Right cardiac atrium (tissue), 5 donors: Measurements from ENCODE around the gene AXIN1. TPM values are rescaled to one million over a fixed set of nuclear protein-coding genes. Genes with fewer than 3 reads are reported as not detected.
A peak's percentile ranks its signal among the peaks of the same experiment; 100 is the strongest.

ENCODE experiments used
- ATAC-seq, 2 donors: fragments of 200-7000 bp; cut with Tn5 transposase; one replicate each; pipeline versions ENCODE4 v1.8.0 to v1.9.1; 2020; ENCODE audit warnings: moderate library complexity in 2 of 2, mild to moderate bottlenecking in 1 of 2
- DNase-seq, 3 donors: peaks; one replicate each; pipeline ENCODE4 v3.0.0-alpha.2; 2020
- H3K27ac ChIP-seq: one replicate; pipeline ENCODE4 v1.5.1; 2013; ENCODE audit warnings: mild to moderate bottlenecking, low read length, control low read depth, moderate library complexity
- H3K27me3 ChIP-seq: one replicate; pipeline ENCODE4 v1.6.1; 2013; ENCODE audit not compliant: control insufficient read depth, insufficient read depth
- H3K4me1 ChIP-seq: one replicate; pipeline ENCODE4 v1.6.1; 2013; ENCODE audit warnings: low read length; ENCODE audit not compliant: control insufficient read depth, insufficient read depth
- H3K4me3 ChIP-seq: one replicate; pipeline ENCODE4 v1.5.1; 2013; ENCODE audit warnings: low read length, control low read depth
- H3K9me3 ChIP-seq: one replicate; pipeline ENCODE4 v1.6.1; 2013; ENCODE audit warnings: low read length; ENCODE audit not compliant: control insufficient read depth
- WGBS: extraction: QIAGEN DNeasy Blood & Tissue Kit; methylation state at CpG from one replicate; pipeline ENCODE4 v1.1.7; 2013; 5-methylcytosine and 5-hydroxymethylcytosine counted together
- intact Hi-C, 4 donors: fragments of 100-400 bp; cut with DNase I; formaldehyde crosslinking; loops; one replicate each; pipeline versions ENCODE4 v1.11.0 to v1.14.0; 2022 to 2023
- polyA plus RNA-seq: library from polyadenylated mRNA; stranded (reverse); fragments of 200-250 nt; gene quantifications from one replicate; pipeline ENCODE4 v1.2.3, GENCODE V29; 2013
- total RNA-seq, 4 donors: library from RNA; stranded (reverse); fragmentation: NEBNext Ultra II Directional; extraction: Animal tissue kit (Norgen Biotek cat#: 25700); gene quantifications; one replicate each; pipeline ENCODE4 v1.2.1, GENCODE V29; 2021
- donor health status: healthy with polysubstance abuse.
- donor health status: DM: no; HTN: yes; CAD: no.
- donor health status: DM: no; HTN: no; CAD: no.
- donor health status: DM: no; HTN: yes; CAD: no; lungs with severe emphysema.
- donor health status: DM: yes; HTN: yes; CAD: no.

The AXIN1 gene
- total and polyA plus RNA-seq, 5 donors: 8.4 to 12.2 (median 10.2) TPM

DNA sequence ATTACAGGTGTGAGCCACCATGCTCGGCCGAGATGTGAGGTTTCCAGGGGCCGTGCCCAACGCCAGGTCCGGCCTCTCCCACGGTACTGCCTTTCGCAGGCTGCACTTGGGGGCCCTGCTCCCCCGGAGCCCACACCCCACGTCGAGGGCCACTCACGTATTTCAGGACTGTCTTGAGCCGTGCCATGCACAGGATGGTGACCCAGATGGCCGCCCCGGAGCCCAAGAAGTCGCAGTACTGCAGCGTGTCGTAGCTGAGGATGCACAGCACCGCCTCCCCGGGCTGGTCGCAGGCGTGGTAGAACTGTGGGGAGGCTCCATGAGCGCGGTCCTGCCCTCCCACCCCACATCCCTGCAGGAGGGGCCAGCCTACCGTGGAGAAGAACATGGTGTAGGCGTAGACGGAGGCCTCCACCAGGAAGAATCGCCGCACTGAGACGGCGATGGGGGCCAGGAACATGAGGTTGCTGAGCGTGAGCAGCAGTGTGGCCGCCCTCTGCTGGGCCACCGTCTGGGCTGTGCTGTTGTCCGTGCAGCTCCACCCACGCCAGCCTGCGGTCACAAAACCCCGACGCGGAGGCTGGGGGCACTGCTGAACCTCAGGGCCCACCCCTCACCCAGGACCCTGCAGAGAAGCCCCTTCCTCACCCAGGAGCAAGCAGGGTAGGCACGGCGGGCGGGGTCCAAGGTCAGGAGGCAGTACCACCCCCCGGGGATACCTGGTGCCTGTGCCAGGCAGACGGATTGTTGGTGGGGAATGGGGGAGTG is 21.5 kb upstream of the AXIN1 start:
- 92% methylated on average over 44 of the region's 44 CpGs for WGBS
- Histone ChIP-seq H3K27ac (no peak overlapping the region), H3K27me3 (no peaks in the 10 kb centered on the region), H3K4me1 (peaks cover 2% of the 10 kb centered on the region), H3K4me3 (no peak overlapping the region), H3K9me3 (no peaks in the 10 kb centered on the region)
- peak in 1 of 3 donors; percentile 56 for DNase-seq
- no peak for ATAC-seq
- intact Hi-C loops: no loop called here

DNA sequence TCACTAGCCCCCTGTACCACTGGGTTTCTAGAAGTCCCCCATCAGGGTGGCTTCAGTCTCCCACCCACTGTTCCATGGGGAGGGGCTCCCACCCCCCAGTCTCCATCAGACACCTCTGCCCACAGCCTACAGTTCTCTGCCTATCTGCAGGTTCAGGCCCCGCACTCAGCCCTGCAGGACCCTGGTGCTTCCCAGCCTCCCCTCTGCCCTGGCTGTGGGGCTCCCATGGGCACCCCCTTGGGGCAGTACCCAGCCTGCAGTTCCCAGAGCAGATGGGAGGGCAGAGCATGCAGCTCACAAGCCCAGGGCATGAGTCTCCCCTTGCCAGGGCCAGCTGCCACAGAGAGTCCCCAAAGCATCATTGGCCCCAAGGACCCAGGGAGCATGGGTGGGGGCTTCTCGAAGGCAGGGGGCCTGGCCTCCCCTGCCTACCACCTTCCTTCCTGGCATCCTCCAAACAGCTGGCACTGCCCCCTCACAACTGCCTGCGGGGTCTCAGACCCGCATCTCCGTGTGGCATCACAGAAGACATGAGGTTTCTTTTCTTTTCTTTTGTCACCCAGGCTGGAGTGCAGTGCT is 20.6 kb upstream of the AXIN1 start:
- no peak for DNase-seq
- Histone ChIP-seq H3K9me3 (no peaks in the 10 kb centered on the region), H3K4me1 (peaks cover 2% of the 10 kb centered on the region), H3K27ac (no peak overlapping the region), H3K4me3 (no peak overlapping the region), H3K27me3 (no peaks in the 10 kb centered on the region)
- intact Hi-C loops: no loop called here
- 92% methylated on average over 5 of the region's 5 CpGs for WGBS
- ATAC-seq: no peak

DNA sequence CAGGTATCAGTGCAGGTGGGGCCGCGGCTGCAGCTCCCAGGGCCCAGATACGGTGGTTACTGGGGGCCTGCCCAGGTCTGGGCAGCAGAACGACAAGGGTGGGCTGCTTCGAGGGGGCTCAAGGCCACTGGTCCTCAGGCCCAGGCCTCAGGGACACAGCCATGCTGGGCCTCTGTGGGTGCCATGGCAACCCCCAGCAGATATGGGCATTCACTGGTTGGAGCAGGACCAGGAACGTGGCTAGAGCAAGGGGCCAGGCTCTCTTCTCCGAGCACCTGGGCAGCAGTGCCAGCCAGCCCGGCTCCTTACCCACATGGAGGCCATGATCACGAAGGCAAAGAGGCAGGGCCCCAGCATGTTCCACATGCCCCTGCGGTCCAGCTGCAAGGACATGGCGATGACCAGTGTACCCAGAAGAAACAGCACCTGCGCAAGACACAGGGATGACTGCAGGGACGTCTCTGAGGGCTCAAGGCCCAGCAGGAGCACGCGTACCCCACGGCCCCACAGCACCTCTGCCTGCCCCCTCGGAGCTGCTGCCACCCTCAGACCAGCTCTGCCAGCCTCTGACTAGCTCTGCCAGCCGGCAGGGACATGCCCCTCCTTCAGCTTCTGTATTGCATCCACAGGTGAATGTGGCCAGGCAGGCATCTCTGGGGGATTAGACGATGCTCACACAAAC is 19.9 kb upstream of the AXIN1 start:
- no peak for DNase-seq
- Histone ChIP-seq H3K27ac (no peak overlapping the region), H3K4me3 (no peak overlapping the region), H3K4me1 (peaks cover 2% of the 10 kb centered on the region), H3K27me3 (no peaks in the 10 kb centered on the region), H3K9me3 (no peaks in the 10 kb centered on the region)
- 93% methylated on average over 19 of the region's 19 CpGs for WGBS
- intact Hi-C loops: no loop called here
- ATAC-seq: no peak

DNA sequence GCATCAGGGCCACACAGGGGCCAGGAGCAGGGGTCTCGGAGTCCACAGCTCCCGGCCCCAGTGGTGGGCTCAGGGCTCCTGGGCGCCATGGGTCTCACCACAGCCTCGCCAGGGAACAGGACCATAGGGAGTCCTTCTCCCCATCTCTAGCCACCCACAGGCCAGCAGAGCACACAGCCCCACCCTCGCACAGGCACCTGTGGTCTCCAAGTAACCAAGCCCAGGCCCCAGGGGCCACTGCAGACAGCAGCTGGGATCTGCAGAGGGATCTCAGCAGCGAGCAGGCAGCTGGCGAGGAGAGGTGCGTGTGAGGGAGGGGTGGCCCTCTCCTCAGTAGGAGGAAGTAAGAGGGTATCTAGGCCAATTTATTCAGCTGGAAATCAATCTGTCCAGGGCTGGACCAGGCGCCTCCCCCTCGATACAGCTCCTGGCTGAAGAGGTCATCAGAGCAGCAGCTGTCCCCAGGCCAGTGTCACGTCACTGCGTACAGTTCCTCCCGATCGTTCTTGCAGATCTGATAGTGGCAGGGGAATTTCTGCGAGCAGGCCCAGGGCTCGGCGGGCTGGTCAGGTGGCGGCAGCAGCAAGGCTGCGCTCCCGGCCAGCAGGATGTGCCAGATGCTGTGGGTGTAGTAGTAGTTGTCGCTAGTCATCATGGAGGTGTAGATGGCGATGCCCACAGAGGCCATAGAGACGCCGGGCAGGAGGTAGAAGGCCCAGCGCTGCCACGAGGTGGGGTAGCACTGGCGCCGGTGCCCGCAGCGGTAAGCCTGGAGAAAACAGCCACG is 19.2 kb upstream of the AXIN1 start:
- DNase-seq: peak in 1 of 3 donors; percentile 66
- Histone ChIP-seq H3K9me3 (no peaks in the 10 kb centered on the region), H3K27me3 (no peaks in the 10 kb centered on the region), H3K27ac (no peak overlapping the region), H3K4me1 (peaks cover 2% of the 10 kb centered on the region), H3K4me3 (no peak overlapping the region)
- WGBS: 87% methylated on average over 31 of the region's 31 CpGs
- intact Hi-C loops: no loop called here
- ATAC-seq: peak in 1 of 2 donors; percentile 0

DNA sequence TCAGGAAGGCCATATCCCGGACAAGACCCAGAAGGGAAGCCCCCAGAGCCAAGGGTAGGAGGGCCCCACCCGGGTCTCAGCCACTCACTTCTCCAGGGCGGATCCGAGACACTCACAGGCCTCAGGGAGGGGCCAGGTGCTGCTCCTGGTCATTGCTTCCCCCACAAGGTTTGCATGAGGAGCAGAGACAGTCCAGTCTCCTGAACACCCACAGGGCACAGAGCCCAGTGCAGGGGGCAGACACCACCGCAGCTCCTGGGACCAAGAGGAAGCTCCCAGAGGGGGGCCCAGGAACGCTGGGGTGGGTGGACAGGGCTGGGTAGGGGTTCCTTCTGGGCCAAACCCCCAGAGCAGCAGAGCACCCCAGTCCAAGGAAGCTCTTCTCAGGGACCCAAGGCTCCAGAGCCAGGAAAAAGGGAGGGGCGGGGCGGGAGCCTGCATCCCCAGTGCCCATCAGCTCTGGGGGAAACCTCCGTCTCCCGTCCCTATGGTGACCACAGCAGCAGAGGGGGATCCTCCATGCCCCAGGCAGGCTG is 18.5 kb upstream of the AXIN1 start:
- Histone ChIP-seq H3K4me1 (peaks cover 2% of the 10 kb centered on the region), H3K27ac (peak overlapping the region; percentile 19), H3K4me3 (peak overlapping the region; percentile 6), H3K9me3 (no peaks in the 10 kb centered on the region), H3K27me3 (no peaks in the 10 kb centered on the region)
- DNase-seq (peak in 1 of 3 donors; percentile 65), ATAC-seq (peak; percentile 6 to 7)
- WGBS: 44% methylated on average over 10 of the region's 10 CpGs
- intact Hi-C loops: no loop called here

DNA sequence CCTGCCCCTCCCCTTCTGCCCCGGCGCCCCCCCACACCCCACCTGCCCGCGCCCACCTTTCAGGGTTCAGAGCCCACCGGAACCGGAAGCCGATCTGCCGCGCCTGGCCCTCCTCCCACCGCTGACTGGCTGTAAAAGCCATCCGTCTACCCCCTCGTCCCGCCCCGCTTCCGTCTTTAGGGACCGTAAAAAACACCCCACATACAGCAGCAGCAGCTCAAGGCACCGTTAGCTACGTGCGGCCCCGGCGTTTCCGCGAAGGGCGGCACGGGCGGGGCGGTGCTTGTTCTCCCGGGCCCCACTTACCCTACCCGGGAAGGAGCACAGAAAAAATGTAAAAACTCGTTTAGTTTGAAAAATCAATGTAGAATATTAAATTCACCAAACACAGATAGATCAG is 17.9 kb upstream of the AXIN1 start, which contains the start of gene MRPL28:
MRPL28 (minus strand) TSS at position 96 of the 400 bp plus-strand sequence. CDS start 320 bp downstream, outside the sequence.
- Histone ChIP-seq H3K4me3 (peak within 1 kb of the TSS; percentile 73), H3K4me1 (peaks cover 2% of the 10 kb centered on the region), H3K27ac (peak within 1 kb of the TSS; percentile 19), H3K27me3 (no peaks in the 10 kb centered on the region), H3K9me3 (no peaks in the 10 kb centered on the region)
- under 1% methylated on average over 29 of the region's 30 CpGs for WGBS
- ATAC-seq: peak; percentile 93 to 94
- intact Hi-C loops: no loop called here
- DNase-seq: peak; percentile 93 to 97 (median 97)

DNA sequence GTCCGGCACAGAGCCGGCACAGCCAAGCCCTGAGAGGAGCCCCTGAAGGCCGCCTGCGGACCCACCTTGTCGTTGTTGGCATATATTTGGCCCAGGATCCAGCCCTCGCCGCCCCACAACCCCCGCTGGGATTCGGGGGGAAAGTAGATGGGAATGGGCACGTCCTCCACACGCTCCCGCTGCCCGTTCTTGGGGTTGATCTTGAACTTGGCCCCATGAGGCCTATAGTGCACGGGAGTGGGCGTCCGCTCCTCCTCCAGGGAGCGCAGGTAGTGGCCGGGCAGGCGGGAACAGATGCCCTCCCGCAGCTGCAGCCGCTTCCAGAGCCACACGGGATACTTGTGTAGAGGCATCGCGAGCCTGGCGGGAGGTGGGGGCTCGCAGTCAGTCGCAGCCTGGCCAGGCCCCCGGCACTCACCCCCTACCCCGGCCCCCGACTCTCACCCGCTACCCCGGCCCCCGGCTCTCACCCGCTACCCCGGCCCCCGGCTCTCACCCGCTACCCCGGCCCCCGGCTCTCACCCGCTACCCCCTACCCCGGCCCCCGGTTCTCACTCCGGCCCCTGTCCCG is 17.4 kb upstream of the AXIN1 start:
- Histone ChIP-seq H3K27me3 (no peaks in the 10 kb centered on the region), H3K4me3 (peak overlapping the region; percentile 73), H3K9me3 (no peaks in the 10 kb centered on the region), H3K4me1 (peaks cover 2% of the 10 kb centered on the region), H3K27ac (no peak overlapping the region)
- intact Hi-C loops: no loop called here
- peak; percentile 48 to 63 for ATAC-seq
- DNase-seq: peak in 1 of 3 donors; percentile 60
- 20% methylated on average over 44 of the region's 44 CpGs for WGBS

DNA sequence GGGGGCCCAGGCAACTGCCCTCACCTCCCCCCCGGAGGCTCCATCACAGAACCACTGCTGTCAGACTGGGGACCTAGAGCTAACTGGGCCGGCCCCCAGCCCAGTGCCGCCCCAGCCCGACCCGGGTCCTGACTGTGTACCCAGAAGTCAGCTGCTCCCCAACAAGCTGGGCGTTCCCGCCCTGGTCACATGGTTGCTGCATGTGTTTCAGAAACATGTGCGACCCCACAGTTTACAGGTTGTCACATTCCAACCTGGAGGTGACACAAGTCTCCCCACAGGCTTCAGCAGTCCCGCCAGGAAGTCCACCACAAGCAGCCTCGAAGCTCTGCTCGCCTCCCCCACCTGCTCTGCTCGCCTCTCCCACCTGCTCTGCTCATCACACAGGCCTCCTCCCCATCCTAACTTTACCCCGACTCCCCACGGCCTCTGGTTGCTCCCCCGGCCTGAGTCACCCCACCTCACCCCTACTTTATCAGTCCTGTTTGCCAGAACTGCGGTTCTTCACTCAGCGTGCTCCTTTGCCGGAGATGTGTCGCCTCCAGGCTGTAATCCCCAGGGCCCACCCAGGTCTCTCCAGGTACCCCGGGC is 16.8 kb upstream of the AXIN1 start:
- H3K4me1 ChIP-seq: peaks cover 2% of the 10 kb centered on the region
- H3K27me3 ChIP-seq: no peaks in the 10 kb centered on the region
- no peaks in the 10 kb centered on the region for H3K9me3 ChIP-seq
- no peak for DNase-seq
- intact Hi-C loops: no loop called here
- no peak for ATAC-seq
- H3K27ac ChIP-seq: no peak overlapping the region
- WGBS: 84% methylated on average over 20 of the region's 20 CpGs
- no peak overlapping the region for H3K4me3 ChIP-seq

DNA sequence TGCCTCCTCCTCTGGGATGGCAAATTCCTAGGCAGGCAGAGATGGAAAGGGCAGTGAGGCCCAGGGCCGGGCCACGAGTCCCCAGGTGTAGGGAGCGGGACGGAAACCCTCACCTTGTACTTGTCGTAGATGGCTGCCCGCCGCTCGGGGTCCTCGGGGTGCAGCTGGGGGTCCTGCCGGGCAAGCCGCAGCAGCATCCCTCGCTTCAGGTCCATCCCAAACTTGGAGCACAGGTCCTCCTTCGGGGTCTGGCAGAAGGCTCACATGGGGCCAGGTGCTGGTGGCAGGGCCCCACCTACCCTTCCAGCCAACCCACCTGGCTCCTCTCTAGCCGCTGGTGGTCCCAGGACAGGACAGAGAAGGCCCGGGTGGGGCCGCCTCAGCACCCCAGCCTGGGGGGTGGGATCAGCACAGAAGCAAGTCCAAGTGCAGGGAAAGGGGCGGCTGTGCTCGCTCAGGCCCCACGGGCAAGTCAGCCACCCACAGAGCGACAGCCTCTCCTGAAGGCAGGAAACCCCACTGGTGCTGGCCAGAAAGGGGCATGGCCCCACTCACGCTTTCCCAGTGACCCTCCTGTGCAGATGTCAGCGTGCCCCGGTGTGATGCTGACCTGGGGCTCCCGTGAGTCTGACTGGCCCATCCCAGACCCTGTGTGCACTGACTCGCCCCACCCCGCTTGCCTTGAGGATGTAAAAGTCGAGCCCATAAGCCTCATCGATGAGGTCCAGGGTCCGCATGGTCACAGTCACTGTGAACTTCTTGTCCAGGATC is 16.1 kb upstream of the AXIN1 start:
- DNase-seq: peak in 1 of 3 donors; percentile 57
- Histone ChIP-seq H3K4me3 (no peak overlapping the region), H3K27ac (no peak overlapping the region), H3K4me1 (peaks cover 2% of the 10 kb centered on the region), H3K27me3 (no peaks in the 10 kb centered on the region), H3K9me3 (no peaks in the 10 kb centered on the region)
- no peak for ATAC-seq
- intact Hi-C loops: no loop called here
- 94% methylated on average over 29 of the region's 29 CpGs for WGBS
